SK-MEL-5 (cell line): ENCODE results near the gene CDSN. TPM values are rescaled to one million over a fixed set of nuclear protein-coding genes. Genes with fewer than 3 reads are reported as not detected.
"Not testable (repeated sequence)": the region's sequence is repeated elsewhere in the genome, so short reads cannot be mapped to it uniquely, and the experiment has no call there.

Experiments
- DNase-seq: peaks from one replicate; pipeline ENCODE4 v3.0.0-alpha.2; 2016; ENCODE audit warnings: low read depth, low spot score
- in situ Hi-C: cut with HindIII; loops from 2 replicates; pipeline ENCODE4 v1.10.0; 2016; ENCODE audit warnings: low sequenced_read_pairs, high pct_unique_total_duplicates, low pct_unique_long_range_greater_than_20kb
- polyA plus RNA-seq, 2 experiments: library from polyadenylated mRNA; depleted of rRNA; stranded (reverse); fragments of >200 nt; gene quantifications; 2 replicates each; pipeline ENCODE4 v1.2.3, GENCODE V29; 2015
- total RNA-seq: library from RNA; depleted of rRNA; stranded (reverse); fragments of >200 nt; shearing (Covaris generic); gene quantifications from 2 replicates; pipeline ENCODE4 v1.2.3, GENCODE V29; 2014; rRNA removed

Gene CDSN
- not detected in 2 replicates for total RNA-seq
- polyA plus RNA-seq (2015; cell fraction: cytosol; rRNA removed): not detected in 2 replicates
- not detected in 2 replicates for polyA plus RNA-seq (2015; cell fraction: nucleus; rRNA removed)

DNA sequence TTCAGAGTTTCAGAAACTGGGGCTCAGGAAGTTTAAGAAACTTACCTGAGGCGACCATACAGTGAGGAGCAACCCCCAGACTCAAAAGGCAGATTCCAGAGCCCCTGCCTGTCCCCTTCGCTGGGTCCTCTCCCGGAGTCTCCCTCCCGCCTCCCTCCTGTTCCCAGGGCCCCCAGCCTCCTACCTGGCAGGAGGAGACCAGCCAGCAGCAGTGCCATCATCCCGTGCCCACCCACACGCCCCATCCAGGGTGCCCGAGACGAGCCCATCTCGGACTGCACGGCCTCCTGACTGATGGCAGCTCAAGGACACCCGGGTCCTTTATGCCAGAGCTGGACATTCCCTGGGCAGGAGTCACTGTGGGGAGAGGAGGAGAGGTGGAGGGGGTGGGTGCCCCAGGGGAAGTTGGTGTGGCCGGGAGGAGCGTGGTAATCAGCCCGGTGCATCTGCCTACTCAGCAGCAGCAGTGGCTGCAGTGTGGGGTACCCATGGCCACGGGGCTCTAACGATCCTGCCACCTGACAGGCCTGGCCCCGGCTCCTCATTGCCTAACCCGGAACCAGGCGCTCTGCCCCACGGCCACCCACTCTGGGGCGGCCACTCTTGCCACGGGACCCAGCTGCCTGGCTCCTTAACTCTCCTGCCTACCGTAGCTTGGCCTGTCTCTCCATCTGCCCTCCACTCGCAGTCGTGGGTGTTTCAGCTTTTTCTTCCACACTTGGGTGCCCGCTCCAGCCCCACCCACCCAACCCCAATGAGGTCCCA, at the start of gene CDSN:
Gene CDSN (minus strand): TSS at position 296 of the 765 bp plus-strand sequence. CDS start 27 bp downstream, at position 269.
- in situ Hi-C loops: no loop called here

GRCh38 chr6:31169123-31169857, 49.0 kb upstream of the CDSN start:
- DNase-seq: no peak
- in situ Hi-C loops: no loop called here

More for the DNA sequence above, at the start of gene CDSN:
- no peak for DNase-seq

- in situ Hi-C loops: no loop called here
- DNase-seq: peak; percentile 38
Measured at GRCh38 chr6:31168606-31169005, 48.4 kb upstream of the CDSN start.

DNA sequence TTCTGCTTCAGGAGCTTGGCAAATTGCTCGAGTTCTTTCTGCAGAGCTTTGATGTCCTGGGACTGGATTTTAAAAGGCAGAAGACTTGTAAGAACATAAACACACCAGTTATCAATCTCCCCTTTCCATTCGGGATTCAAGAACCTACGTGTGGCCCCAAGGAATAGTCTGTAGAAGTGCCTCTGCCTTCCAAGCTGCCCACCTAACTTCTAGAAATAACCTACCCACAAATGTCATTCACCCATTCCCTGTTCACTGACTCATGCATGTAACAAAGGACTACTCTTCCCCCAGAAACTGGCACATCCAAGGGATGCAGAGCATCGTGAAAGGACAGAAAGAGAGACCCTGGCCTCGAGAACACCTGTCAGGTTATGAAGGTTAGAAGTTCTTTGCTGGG, 45.7 kb upstream of the CDSN start:
- in situ Hi-C loops: no loop called here
- DNase-seq: no peak

- DNase-seq, in situ Hi-C loops: not testable (repeated sequence)
Measured at GRCh38 chr6:31165064-31165832, 45.0 kb upstream of the CDSN start.

GRCh38 chr6:31164475-31165063, 44.3 kb upstream of the CDSN start:
- in situ Hi-C loops, DNase-seq: not testable (repeated sequence)

- in situ Hi-C loops: no loop called here
- DNase-seq: no peak
Measured at GRCh38 chr6:31163922-31164321, 43.7 kb upstream of the CDSN start.

DNA sequence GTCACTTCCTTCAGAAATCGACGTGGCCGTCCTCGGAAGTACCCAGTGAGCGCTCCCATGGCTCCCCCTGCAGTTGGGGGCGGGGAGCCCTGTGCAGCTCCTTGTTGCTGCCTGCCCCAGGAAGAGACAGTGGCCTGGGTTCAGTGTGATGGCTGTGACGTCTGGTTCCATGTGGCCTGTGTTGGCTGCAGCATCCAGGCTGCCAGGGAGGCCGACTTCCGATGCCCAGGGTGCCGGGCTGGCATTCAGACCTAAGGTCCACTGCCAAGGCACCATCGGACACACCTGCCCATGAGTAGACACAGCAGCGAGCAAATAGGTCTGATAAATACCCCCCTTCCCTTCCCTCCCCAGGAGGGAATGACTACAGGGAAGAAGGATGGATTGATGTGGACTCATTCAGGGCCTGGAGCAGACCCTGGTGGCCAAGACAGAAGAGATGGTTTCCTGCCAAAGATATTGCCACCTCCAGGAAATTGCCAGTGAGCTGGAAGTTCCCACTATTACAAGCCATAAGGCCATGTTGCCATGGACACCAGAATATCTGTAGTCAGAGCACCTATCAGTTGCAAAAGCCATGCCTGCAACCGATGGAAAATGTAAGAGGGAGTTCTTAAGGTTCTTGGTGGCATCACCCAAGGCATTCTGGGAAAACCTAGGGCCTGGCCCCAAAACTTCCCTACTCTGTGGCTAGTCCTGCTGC, 42.4 kb upstream of the CDSN start:
- no peak for DNase-seq
- in situ Hi-C loops: no loop called here

DNA sequence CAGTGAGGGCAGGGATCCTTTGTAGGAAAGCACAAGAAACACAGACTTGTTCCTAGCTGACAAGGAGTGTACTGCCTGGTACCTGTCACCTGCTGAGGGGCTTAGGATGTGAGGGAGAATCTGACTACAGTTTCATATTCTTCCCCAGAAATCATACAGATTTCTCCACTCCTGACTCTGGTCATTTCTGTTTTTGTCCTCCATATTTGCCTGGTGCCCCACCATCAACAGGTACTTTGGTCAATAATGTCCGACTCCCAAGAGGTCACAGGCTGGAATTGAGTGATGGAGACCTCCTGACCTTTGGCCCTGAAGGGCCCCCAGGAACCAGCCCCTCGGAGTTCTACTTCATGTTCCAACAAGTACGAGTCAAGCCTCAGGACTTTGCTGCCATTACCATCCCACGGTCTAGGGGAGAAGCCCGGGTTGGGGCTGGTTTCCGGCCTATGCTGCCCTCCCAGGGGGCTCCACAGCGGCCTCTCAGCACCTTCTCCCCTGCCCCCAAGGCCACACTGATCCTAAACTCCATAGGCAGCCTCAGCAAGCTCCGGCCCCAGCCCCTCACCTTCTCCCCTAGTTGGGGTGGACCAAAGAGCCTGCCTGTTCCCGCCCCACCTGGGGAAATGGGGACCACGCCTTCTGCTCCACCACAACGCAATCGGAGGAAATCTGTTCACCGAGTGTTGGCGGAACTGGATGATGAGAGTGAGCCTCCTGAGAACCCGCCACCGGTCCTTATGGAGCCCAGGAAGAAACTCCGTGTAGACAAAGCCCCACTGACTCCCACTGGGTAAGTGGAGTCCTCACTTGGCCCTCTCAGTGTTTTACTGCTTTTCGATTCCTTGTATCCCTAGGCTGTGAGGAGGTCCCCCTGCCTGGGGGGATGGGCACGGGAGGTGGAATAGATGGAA, 41.2 kb upstream of the CDSN start:
- no peak for DNase-seq
- in situ Hi-C loops: no loop called here

DNA sequence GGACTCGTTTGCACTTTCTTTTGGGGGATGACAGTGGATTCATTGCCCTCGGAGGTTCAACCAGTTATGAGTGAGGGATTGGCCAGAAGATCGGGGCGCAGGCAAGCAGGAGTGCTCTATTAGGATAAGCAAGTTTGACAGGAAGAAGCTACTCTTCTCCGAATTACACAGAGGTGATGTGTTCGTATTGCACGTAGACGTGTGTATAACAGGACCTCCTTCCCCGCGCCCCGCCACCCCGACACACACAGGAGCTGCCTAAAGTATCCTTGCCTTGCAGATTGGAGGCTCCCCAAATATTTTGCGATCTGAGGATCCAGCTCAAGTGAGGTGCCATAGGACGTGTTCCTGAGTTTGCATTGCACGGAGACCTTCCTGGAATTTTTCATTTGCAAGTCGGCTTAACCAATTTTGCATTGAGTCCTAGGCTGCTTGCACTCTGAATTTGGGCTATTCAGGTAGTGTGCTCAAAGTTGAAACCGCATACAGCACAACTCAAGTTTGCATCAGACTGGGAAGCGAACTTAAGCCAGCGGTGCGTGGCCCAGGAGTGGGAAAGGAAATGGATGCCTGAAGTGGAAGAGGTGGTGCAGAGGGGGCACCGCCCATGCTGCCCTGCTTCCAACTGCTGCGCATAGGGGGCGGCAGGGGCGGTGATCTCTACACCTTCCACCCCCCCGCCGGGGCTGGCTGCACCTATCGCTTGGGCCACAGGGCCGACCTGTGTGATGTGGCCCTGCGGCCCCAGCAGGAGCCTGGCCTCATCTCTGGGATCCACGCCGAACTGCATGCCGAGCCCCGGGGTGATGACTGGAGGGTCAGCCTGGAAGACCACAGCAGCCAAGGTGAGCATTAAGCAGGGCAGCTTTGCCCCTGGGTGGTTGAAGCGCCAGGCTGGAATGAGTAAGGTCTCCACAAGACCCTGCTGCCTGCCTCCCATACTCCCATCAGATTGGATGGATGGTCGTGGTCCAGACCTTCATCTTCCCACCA, 38.9 kb upstream of the CDSN start:
- DNase-seq: no peak
- in situ Hi-C loops: no loop called here

GRCh38 chr6:31158140-31158862, 38.1 kb upstream of the CDSN start, which contains the start of gene TCF19:
TCF19 (plus strand) TSS chr6:31158589; CDS start chr6:31159470, 881 bp downstream.
- peak; percentile 99 for DNase-seq
- in situ Hi-C loops: no loop called here

GRCh38 chr6:31157513-31158139, 37.4 kb upstream of the CDSN start, which contains the start of gene CCHCR1:
CCHCR1 (minus strand) TSS chr6:31157802; CDS start chr6:31157600, 202 bp downstream.
- in situ Hi-C loops: no loop called here
- no peak for DNase-seq

DNA sequence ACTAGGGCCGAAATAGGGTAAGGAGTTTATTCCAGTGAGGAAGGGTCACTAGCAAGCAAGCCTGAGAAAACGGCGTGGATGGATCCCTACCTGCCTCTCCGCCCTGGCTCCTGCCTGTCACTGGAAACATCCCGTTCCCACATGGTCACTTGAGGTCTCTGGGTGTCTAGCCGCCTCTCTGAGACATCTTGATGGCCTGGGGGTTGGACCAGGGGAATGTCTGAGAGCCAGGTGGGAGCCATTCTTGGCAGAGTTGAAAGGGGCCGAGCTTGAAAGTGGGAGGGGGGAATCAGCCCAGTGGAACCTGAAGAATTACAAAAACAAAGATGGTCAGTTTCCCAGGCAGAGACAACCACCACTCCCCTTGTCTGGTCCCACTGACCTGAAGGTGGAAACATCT, 36.4 kb upstream of the CDSN start:
- DNase-seq: no peak
- in situ Hi-C loops: no loop called here

DNA sequence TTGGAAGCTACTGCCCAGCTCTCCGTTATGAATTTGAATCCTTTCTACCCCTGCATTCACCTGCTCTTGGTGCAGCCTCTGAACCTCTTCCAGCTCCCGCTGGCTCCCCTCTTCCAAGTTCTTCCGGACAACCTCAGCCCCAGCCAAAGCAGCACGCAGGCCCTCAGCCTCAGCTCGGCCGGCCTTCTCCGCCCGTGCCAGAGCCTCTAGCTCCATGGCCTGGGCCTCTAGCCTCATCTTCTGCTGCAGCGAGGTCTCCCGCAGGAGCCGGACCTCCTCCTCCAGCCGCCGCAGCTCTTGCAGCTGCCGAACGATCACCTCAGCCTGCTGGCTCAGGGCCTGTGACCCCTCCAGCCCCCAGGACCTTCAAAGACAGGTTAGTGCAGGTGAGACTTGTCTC, 34.2 kb upstream of the CDSN start:
- in situ Hi-C loops: no loop called here
- DNase-seq: no peak
